H7 (cell line): ENCODE data around the gene TLN1. TPM values are rescaled to one million over a fixed set of nuclear protein-coding genes. Genes with fewer than 3 reads are reported as not detected.

Source experiments
- DNase-seq: peaks from one replicate; pipeline ENCODE4 v3.0.0; 2012
- H3K27me3 ChIP-seq: 2 replicates; pipeline ENCODE4 v1.6.0; 2011; ENCODE audit warnings: mild to moderate bottlenecking, low read length; ENCODE audit not compliant: control insufficient read depth, insufficient read depth
- H3K36me3 ChIP-seq: replicated peaks from 2 replicates; pipeline ENCODE4 v1.5.1; 2011; ENCODE audit warnings: low read length; ENCODE audit not compliant: control insufficient read depth, insufficient read depth
- H3K4me3 ChIP-seq: 2 replicates; pipeline ENCODE4 v1.5.1; 2011; ENCODE audit warnings: low read depth, mild to moderate bottlenecking, control low read depth, low read length, moderate library complexity; ENCODE audit not compliant: insufficient read depth
- total RNA-seq: library from RNA; depleted of rRNA; stranded (reverse); fragments of >200 nt; shearing (Covaris generic); gene quantifications from 2 replicates; pipeline ENCODE4 v1.2.3, GENCODE V29; 2014; rRNA removed

Gene TLN1
- total RNA-seq, 1 experiment from 2014 or later: 106 TPM

- Histone ChIP-seq H3K36me3 (peaks cover 7% of the 10 kb centered on the region), H3K4me3 (peak overlapping the region; percentile 59), H3K27me3 (no peaks in the 10 kb centered on the region)
- peak; percentile 54 for DNase-seq
These were observed 75.0 kb downstream of the TLN1 start for GRCh38 chr9:35656831-35657545.

DNA sequence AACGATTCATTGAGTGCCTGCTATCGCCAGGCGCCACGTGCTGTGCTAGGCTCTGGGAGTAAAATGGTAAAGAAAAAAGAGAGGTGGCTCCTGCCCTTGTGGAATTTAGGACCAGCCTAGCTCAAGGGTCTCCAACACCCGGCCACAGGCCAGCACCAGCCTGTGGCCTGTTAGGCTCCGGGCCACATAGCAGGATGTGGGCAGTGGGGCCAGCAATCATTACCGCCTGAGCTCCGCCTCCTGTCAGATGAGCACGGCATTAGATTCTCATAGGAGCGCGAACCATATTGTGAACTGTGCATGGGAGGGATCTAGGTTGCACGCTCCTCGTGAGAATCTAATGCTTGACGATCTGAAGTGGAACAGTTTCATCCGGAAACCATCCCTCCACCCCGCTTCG lies 75.6 kb downstream of the TLN1 start:
- Histone ChIP-seq H3K36me3 (peaks cover 5% of the 10 kb centered on the region), H3K4me3 (no peak overlapping the region), H3K27me3 (no peaks in the 10 kb centered on the region)
- peak; percentile 10 for DNase-seq

DNA sequence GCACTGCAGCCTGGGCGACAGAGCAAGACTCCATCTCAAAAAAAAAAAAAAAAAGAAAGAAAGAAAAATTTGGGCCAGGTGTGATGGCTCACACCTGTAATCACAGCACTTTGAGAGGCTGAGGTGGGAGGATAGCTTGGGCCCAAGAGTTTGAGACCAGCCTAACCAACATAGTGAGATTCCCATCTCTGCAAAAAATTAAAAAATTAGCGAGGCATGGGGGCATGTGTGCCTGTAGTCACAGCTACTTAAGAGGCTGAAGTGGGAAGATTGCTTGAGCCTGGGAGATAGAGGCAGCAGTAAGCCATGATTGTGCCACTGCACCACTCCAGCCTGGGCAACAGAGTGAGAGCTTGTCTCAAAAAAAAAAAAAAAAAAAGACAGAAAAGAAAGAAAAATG lies 78.4 kb downstream of the TLN1 start:
- H3K4me3 ChIP-seq: no peak overlapping the region
- H3K27me3 ChIP-seq: no peaks in the 10 kb centered on the region
- H3K36me3 ChIP-seq: no peaks in the 10 kb centered on the region
- no peak for DNase-seq

DNA sequence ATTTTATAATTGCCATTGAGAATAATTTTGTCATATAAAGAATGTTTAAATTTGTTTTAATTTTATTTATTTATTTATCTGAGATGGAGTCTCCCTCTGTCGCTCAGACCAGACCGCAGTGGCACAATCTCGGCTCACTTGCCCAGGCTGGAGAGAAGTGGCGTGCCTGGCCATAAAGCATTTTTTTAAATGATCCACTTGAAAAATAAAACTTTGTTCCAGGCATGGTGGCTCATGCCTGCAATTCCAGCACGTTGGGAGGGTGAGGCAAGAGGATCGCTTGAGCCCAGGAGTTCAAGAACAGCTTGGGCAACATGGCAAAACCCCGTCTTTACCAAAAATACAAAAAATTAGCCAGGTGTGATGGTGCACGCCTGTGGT lies 79.2 kb downstream of the TLN1 start:
- Histone ChIP-seq H3K4me3 (no peak overlapping the region), H3K27me3 (no peaks in the 10 kb centered on the region), H3K36me3 (no peaks in the 10 kb centered on the region)
- DNase-seq: no peak

DNA sequence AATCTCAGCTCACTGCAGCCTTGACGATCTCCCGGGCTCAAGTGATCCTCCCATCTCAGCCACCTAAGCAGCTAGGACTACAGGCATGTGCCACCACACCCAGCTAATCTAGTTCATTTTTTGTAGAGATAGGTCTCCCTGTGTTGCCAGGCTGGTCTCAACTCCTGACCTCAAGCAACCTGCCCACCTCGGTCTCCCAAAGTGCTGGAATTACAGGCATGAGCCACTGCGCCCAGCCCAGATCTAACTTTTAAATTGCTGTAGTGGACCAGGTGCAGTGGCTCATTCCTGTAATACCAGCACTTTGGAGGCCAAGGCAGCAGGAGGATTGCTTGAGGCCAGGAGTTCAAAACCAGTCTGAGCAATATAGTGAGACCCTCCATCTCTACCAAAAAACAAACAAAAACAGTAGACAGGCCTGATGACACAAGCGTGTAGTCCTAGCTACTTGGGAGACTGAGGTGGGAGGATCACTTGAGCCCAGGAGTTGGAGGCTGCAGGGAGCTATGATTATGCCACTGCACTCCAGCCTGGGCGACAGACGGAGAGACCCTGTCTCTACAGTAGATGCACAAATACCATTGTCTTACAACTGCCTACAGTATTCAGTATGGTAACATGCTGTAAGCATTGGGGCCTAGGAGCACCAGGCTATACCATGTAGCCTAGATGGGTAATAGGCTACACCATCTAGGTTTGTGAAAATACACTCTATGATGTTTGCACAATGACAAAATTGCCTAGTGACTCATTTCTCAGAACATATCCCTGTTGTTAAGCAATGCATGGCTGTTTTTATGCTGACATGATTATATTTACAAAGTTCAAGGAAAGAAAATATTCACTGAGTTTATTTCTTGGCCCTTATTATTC lies 79.8 kb downstream of the TLN1 start:
- Histone ChIP-seq H3K4me3 (no peak overlapping the region), H3K27me3 (peaks cover 1% of the 10 kb centered on the region; the same call in 1 of the 2 replicates), H3K36me3 (no peaks in the 10 kb centered on the region)
- DNase-seq: no peak

DNA sequence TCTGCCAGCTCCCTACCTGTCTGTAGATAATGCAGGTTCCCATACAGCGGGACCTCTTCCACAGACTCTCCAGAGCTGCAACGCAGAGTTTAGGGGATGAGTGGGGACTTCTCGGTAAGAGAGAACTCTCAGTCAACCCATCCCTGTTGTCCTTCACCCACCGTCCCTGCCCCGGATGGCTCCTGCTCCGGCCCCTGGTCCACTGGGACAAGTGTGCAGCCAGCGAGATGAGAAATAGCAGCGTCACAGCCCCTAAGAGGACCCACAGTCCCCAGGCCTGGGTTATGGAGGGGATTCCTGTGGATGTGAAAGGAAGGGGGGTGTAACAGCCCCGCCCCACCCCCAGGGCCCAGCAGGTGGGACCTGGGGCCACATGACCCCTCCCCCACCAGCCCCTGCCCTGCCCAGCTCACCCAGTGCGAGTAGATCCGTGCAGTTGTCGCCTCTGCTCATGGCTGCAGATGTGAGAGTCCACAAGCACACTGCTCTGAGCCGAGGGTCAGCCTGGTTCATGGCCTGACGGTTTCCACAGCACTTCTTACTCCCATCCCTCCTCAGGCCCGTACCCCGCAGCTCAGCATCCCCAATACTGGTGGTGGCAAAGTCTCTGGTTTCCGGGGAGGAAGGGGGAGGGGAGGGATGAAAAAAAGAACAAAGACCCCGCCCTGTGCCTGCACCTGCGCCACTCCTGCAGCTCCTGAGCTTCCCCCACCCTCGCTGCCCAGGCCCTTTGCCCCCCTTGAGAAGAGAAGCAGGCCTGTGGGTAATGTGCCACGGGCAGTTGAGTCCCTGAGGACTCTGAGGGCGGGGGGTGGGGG lies 81.4 kb downstream of the TLN1 start, which contains the start of gene SIT1:
Gene SIT1 (minus strand): TSS at position 591 of the 818 bp plus-strand sequence. CDS start 78 bp downstream, at position 513.
- Histone ChIP-seq H3K36me3 (no peaks in the 10 kb centered on the region), H3K27me3 (peaks cover 1% of the 10 kb centered on the region; the same call in 1 of the 2 replicates), H3K4me3 (no peak within 1 kb of the TSS)
- peak; percentile 79 for DNase-seq

- Histone ChIP-seq H3K36me3 (no peaks in the 10 kb centered on the region), H3K4me3 (no peak overlapping the region), H3K27me3 (peaks cover 1% of the 10 kb centered on the region; the same call in 1 of the 2 replicates)
- peak; percentile 46 for DNase-seq
These were observed 82.3 kb downstream of the TLN1 start for GRCh38 chr9:35649431-35650340.

Other genes starting within 250 kb of the TLN1 start
- 12.3 and 13.7 TPM in 2 replicates for gene RUSC2, start 242.1 kb downstream of the TLN1 start, total RNA-seq
- gene TESK1, start 126.9 kb downstream of the TLN1 start, total RNA-seq: 6.0 and 11.9 TPM in 2 replicates
- gene CD72, start 113.8 kb downstream of the TLN1 start, total RNA-seq: 1.9 and 4.6 TPM in 2 replicates
- gene SIT1, start 81.3 kb downstream of the TLN1 start, total RNA-seq: 0.69 and 2.3 TPM in 2 replicates
- gene RMRP, start 74.2 kb downstream of the TLN1 start, total RNA-seq: 10,629 and 14,347 TPM in 2 replicates
- 4.1 and 9.3 TPM in 2 replicates for gene CCDC107, start 73.9 kb downstream of the TLN1 start, total RNA-seq
- 17.4 and 21.4 TPM in 2 replicates for gene ARHGEF39, start 67.0 kb downstream of the TLN1 start, total RNA-seq
- 0.78 TPM in 1 of 2 replicates, not detected in the other for gene CA9, start 58.3 kb downstream of the TLN1 start, total RNA-seq
- 117 and 129 TPM in 2 replicates for gene TPM2, start 42.3 kb downstream of the TLN1 start, total RNA-seq
- gene CREB3, start 471 bp upstream of the TLN1 start, total RNA-seq: 26.0 and 28.6 TPM in 2 replicates
- 75.2 and 85.5 TPM in 2 replicates for gene GBA2, start 17.0 kb upstream of the TLN1 start, total RNA-seq
- 14.4 and 16.4 TPM in 2 replicates for gene RGP1, start 17.1 kb upstream of the TLN1 start, total RNA-seq
- gene MSMP, start 22.1 kb upstream of the TLN1 start, total RNA-seq: not detected in 2 replicates
- gene NPR2, start 59.4 kb upstream of the TLN1 start, total RNA-seq: 6.4 and 7.5 TPM in 2 replicates
- gene SPAG8, start 80.1 kb upstream of the TLN1 start, total RNA-seq: 0.15 and 0.55 TPM in 2 replicates
- 46.9 and 53.8 TPM in 2 replicates for gene HINT2, start 82.8 kb upstream of the TLN1 start, total RNA-seq
- gene FAM221B, start 96.5 kb upstream of the TLN1 start, total RNA-seq: not detected in 2 replicates
- 2.0 and 3.1 TPM in 2 replicates for gene TMEM8B, start 97.0 kb upstream of the TLN1 start, total RNA-seq
- gene OR13J1, start 138.2 kb upstream of the TLN1 start, total RNA-seq: not detected in 2 replicates
- 0.21 TPM in 1 of 2 replicates, not detected in the other for gene HRCT1, start 174.0 kb upstream of the TLN1 start, total RNA-seq
- 0.07 TPM in 1 of 2 replicates, not detected in the other for gene SPAAR, start 177.3 kb upstream of the TLN1 start, total RNA-seq
- not detected in 2 replicates for gene OR2S2, start 226.0 kb upstream of the TLN1 start, total RNA-seq